Fibroblast of skin of left biceps (primary cell): ENCODE measurements around the gene HSBP1.

Experiments used
- DNase-seq, 2 experiments: peaks; one replicate each; pipeline ENCODE4 v3.0.0-alpha.2; 2013; ENCODE audit warnings: low read depth in 2 of 2

The HSBP1 gene

DNA sequence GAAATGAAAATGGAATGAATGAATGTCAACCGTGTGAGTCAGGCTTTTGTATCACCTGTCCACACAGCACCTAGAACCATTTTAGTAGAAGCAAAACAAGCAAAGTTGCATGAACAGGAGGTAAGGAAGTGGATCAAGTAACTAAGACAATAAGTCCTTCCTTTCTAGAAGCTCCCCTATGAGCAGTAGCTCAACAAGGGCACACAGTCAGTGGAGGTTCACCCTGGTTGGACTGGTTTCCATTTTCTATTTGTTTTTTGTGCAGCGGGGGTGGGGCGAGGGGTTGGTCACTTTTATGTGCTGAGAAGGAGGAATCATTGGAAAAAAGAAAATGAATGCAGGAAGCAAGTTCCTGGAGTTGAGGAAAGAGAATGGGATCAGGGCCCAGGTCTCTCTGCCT, 4.0 kb upstream of the HSBP1 start:
- no peak for DNase-seq

- DNase-seq, result no peak
Measured at GRCh38 chr16:83804366-83804765, 3.4 kb upstream of the HSBP1 start.

DNA sequence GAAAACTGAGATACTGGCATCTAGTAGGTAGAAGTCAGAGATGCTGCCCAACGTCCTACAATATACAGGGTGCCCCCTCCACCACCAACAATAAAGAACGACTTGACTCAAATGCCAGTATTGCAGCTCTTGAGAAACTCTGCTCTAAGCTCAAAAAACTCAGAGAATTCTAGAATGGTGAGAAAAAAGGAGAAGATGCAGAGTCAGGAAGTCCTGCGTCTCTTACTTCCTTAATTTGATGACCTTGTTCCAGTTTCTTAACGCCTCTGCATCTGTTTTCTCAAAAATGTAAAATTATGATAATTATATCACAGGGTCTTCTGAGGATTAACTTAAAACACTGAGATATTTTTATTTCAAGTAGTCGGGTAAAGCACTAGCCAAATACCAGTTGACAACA, 1.7 kb upstream of the HSBP1 start:
- no peak for DNase-seq

DNA sequence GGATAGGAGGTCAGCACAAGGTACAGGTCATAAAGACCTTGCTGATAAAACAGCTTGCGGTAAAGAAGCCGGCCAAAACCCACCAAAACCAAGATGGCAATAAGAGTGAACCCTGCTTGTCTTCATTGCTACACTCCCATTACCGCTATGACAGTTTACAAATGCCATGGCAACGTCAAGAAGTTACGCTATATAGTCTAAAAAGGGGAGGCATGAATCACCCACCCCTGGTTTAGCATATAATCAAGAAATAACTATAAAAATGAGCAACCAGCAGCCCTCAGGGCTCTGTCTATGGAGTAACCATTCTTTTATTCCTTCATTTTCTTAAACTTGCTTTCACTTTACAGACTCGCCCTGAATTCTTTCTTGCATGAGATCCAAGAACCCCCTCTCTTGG, 1.0 kb upstream of the HSBP1 start:
- DNase-seq, result no peak

- no peak for DNase-seq
Measured at GRCh38 chr16:83807327-83807709, 460 bp upstream of the HSBP1 start.

GRCh38 chr16:83808573-83809014, 816 bp downstream of the HSBP1 start:
- no peak for DNase-seq

DNA sequence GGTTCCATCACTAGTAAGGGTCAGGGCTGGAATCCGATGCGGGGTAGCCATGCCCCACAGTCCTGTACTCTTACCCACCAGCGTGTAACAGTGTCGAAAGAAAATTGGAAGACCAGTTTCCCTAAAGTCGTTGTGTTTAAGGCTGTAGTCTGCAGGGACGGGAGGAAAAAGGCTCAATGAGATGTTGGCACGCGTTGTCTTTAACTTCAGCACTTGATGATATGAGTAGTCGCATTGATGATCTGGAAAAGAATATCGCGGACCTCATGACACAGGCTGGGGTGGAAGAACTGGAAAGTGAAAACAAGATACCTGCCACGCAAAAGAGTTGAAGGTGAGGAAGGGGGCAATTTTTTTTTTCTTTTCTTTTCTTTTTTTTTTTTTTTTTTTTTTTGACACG, 1.3 kb downstream of the HSBP1 start:
- no peak for DNase-seq

DNA sequence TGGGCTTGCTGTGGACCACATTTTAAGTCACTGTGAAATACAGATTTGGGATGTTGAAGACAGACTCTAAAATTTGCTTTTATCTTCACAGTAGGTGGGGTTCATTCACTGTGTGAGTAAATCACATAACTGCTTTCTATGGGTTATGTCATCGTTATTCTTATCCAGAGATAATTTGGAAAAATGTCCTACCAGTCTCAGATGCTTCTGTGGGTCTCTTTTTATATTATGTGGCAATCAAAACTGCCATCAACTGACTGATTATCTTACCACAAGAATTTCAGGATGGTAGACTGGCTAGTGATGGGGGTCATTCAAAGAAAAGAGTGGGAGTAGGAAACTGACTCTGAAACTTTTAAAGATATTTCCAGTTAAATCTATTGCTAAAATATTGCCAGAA, 3.1 kb downstream of the HSBP1 start:
- no peak for DNase-seq

GRCh38 chr16:83813823-83814658, 6.3 kb downstream of the HSBP1 start:
- peak in 1 of 2 experiments; percentile 22 for DNase-seq

DNA sequence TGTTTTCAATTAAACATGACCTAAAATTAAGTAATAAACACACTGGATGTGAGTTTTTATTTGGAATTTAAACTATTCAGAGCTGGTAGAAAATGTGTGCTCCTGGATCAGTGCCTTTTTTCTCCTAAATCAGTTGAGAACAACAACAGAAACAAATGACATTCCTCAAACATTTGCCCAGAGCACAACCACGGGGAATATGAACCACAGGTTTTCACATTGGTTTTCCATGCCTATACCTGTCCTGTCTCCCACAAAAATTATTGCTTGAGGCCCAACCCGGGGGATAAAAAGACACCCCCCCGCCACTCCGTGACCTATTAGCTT, 6.8 kb downstream of the HSBP1 start:
- DNase-seq, result peak; percentile 77 to 78

DNA sequence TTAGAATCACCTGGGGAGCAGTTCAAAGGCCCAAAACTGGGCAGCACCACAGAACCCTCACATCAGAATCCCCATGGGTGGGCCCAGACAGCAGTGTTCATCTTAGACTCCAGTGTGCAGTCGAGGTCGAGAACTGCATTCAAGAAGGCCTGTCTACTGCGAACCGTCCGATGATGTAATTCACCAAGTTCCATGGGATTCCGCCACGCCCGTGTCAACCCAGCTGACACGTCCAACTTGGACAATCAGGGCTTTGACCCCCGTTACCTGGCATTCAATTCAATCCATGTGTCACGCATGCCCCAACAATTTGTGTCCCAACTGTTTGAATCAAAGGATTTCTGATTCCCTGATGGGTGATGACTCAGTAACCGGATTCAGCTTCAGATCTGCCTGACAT, 9.2 kb downstream of the HSBP1 start:
- DNase-seq, result no peak

DNA sequence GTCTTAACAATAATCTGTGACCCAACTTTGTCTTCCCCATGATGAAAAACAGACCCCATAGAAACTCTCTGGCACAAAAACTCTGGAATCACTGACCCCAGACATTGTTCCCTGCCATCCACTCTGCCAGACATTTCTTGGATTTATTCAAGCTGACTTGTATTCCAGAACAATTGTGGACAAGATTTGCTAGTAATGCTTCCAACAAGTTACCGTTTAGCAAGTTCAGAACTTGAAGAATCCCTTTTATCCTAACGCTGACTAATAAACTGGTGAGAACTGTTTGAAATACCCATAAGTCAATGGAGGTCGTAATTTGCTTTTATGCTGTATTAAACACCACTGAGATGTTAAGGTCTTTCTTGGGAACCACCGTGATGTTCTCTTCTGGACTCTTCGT, 10.5 kb downstream of the HSBP1 start:
- no peak for DNase-seq

- DNase-seq, result no peak
Measured at GRCh38 chr16:83819361-83819760, 11.6 kb downstream of the HSBP1 start.

- DNase-seq, result peak; percentile 53 to 61
Measured at GRCh38 chr16:83826146-83826913, 18.6 kb downstream of the HSBP1 start.

GRCh38 chr16:83830091-83830768, 22.5 kb downstream of the HSBP1 start:
- DNase-seq, result no peak

DNA sequence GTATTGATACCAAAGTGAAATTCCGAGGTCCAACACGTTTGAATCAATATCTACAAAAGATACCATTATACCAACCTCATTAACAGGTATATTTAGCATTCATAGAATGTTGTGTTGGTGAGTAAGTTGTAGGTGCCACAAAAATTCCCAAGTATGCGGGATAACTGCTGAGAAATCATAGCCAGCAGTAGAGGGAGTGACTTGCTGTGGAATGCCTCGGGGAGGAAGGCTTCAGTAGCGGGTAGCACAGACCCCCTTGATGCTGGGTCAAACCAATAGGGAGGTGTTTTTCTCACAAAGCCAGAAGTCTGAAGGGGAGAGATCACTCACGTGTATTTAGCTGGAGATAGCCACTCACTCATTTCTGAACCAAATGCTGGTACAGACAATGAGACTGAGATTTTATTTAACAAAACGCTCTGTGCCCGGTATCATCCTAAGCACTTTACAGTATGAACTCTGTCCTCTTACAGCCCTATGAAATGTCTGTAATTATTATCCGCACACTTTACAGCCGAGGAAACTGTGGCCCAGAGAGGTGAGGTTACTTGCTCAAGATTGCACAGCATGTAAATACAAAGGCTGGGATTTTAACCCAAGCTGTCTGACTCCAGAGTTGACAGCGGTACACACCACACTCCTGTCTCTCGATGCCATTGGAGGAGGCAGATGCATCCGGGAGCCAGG, 23.1 kb downstream of the HSBP1 start:
- no peak for DNase-seq

DNA sequence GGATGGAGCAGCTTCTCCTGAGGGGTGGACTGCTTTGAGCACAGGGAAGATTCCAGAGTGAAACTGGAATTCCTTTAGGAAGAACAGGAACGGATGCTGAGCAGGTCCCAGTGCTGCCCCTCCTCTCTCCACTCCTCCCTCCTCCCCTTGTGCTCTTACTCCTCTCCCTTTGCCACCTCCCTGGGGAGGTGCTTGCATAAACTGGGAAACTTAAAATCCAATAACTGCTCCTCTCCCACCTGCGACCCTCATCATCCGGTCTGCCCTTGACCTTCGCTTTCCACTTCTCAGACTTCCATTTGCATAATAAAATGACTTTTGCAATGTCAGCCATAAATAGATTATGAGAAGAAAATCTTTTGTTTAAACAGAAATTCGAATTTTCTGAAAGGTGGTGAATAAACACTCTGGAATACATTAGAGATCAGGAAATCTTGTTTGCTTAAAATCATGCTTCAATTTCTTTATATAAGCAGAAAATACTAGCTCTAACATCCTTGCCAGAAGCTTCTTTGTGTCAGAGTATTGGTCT, 23.7 kb downstream of the HSBP1 start:
- DNase-seq, result no peak

- no peak for DNase-seq
Measured at GRCh38 chr16:83833921-83834320, 26.1 kb downstream of the HSBP1 start.

DNA sequence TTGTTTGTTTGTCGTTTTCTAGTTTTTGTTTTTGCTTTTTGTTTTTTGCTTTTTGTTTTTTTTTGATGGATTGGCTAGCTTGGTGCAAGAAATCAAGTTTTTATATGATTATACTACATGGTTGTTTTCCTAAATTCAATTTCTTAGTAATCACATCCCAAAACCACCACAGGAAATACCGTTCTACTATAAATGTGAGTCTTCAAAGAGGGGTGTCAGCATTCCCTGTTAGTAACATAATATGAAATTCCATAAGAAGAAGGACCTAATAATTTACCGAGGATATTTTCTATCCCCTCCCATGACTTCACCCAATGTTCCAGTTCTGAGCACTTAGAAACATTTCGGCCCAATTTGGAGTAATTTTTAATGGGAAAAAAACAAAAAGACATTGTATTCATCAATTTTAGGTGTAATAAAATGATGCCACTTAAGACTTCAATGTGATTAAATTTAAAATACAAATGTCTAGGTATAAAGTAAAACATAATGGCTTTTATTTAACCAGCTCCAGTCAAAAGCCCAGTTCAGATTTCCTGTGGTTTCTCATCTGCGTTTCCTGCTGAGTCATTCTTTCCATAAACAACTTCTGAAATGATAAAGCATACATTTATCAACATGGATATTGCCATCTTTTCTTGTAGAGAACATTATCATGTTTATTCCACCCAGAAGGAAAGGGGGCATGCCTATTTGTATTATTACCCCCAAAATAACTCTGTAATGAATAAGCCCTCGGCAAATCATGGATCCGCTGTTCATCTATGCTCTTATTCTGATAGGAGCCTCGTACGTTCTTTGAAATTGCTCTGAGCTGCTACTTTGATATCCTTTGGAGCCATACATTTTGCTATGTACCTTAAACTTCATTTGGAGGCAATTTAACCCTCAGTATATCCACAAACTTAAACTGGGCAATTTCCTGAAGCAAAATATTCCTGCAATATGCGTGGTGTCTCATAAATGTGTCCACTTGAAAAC, 28.1 kb downstream of the HSBP1 start:
- DNase-seq, result peak; percentile 38 to 39

GRCh38 chr16:83837566-83837965, 29.8 kb downstream of the HSBP1 start:
- DNase-seq, result no peak

DNA sequence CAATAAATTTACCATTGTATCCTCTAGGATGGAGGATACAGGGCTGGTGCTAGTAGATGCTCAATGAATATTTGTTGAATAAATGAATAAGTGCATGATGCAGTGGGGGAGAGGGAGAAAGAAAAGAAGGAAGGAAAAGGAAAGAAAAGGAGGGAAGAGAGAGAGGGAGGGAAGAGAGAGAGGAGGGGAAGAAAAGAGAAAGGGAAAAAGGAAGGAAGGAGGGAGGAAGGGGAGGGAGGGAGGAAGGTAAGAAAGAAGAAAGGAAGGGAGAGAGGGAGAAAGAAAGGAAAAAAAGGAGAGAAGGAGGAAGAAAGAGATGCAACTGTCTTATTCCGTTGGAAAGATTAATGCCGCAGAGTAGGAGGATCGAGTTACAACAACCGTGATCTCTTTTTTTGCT, 30.4 kb downstream of the HSBP1 start:
- no peak for DNase-seq
